GM23338 (cell line): ENCODE measurements around the gene RSAD1.

Experiments used
- CREB1 ChIP-seq: fragments of 250-450 bp; sonication (Bioruptor Pico); IDR thresholded peaks from 2 replicates; pipeline ENCODE4 v1.5.0; 2020; ENCODE audit warnings: low read depth, mild to moderate bottlenecking, moderate library complexity
- EZH2 ChIP-seq: fragments of 200-600 bp; sonication (generic); IDR thresholded peaks from one replicate; pipeline ENCODE4 v1.8.0; 2017; ENCODE audit warnings: antibody characterized with exemption, mild to moderate bottlenecking, low read depth; ENCODE audit not compliant: unreplicated experiment
- EZH2phosphoT487 ChIP-seq: fragments of 200-600 bp; sonication (generic); IDR thresholded peaks from one replicate; pipeline ENCODE4 v1.8.1; 2018; ENCODE audit warnings: antibody characterized with exemption; ENCODE audit not compliant: unreplicated experiment
- JUNB ChIP-seq: IDR thresholded peaks from one replicate; pipeline ENCODE4 v1.6.1; 2016; ENCODE audit warnings: antibody characterized with exemption; ENCODE audit not compliant: unreplicated experiment
- POLR2AphosphoS5 ChIP-seq: IDR thresholded peaks from 2 replicates; pipeline ENCODE4 v1.6.1; 2016; ENCODE audit warnings: antibody characterized with exemption, low read depth
- STAT1 ChIP-seq: IDR thresholded peaks from one replicate; pipeline ENCODE4 v1.6.1; 2016; ENCODE audit warnings: antibody characterized with exemption; ENCODE audit not compliant: unreplicated experiment
- ZNF114 ChIP-seq: fragments of 250-450 bp; sonication (Bioruptor Pico); IDR thresholded peaks from 2 replicates; pipeline ENCODE4 v1.5.0; 2020; ENCODE audit warnings: mild to moderate bottlenecking, moderate library complexity
- TF ChIP-seq, protein P1 (sequence below), 2 experiments: fragments of 200-600 bp in 1 of 2; sonication (generic) in 1 of 2; conservative IDR thresholded peaks; 2 replicates each; pipeline versions ENCODE4 v1.5.1 to v1.6.1; 2016 to 2017; ENCODE audit warnings: antibody characterized with exemption in 2 of 2, low read depth in 2 of 2, mild to moderate bottlenecking in 2 of 2, moderate library complexity in 1 of 2
- TF ChIP-seq, protein P2 (sequence below): IDR thresholded peaks from one replicate; pipeline ENCODE4 v1.6.1; 2018; ENCODE audit warnings: antibody characterized with exemption; ENCODE audit not compliant: unreplicated experiment
- TF ChIP-seq, protein P3 (sequence below): IDR thresholded peaks from 2 replicates; pipeline ENCODE4 v1.6.1; 2016; ENCODE audit warnings: antibody characterized with exemption

DNA sequence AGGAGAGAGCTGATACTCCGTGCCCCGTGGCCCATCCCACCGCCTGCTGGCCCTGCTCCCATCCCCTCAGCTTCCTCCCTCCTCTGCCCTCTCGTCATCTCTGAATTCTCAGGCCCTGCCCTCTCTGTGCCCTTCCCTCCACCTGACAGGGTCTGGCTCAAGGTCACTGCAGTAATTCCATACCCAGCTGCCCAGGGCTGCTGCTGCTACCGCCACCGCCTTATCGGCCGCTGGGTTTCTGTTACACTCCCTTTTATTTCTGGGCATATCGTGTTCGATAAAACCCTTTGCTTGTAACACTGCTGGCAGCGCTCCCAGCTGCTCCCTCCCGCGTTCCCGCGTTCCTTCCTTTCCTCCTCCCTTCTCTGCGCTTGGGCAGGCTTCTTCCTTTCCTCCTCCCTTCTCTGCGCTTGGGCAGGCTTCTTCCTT, 55.1 kb downstream of the RSAD1 start:
- TF ChIP-seq, protein P1, sequence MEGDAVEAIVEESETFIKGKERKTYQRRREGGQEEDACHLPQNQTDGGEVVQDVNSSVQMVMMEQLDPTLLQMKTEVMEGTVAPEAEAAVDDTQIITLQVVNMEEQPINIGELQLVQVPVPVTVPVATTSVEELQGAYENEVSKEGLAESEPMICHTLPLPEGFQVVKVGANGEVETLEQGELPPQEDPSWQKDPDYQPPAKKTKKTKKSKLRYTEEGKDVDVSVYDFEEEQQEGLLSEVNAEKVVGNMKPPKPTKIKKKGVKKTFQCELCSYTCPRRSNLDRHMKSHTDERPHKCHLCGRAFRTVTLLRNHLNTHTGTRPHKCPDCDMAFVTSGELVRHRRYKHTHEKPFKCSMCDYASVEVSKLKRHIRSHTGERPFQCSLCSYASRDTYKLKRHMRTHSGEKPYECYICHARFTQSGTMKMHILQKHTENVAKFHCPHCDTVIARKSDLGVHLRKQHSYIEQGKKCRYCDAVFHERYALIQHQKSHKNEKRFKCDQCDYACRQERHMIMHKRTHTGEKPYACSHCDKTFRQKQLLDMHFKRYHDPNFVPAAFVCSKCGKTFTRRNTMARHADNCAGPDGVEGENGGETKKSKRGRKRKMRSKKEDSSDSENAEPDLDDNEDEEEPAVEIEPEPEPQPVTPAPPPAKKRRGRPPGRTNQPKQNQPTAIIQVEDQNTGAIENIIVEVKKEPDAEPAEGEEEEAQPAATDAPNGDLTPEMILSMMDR (conservative IDR thresholded peaks at IDR 0.05; ENCODE audit: low read depth in 2 of 2) = no peak
- TF ChIP-seq EZH2 (peak; percentile 9), POLR2AphosphoS5 (no peak), CREB1 (CRISPR knock-in tag) (no peak), EZH2phosphoT487 (no peak), STAT1 (no peak), ZNF114 (CRISPR knock-in tag) (no peak), JUNB (no peak)
- TF ChIP-seq, protein P2, sequence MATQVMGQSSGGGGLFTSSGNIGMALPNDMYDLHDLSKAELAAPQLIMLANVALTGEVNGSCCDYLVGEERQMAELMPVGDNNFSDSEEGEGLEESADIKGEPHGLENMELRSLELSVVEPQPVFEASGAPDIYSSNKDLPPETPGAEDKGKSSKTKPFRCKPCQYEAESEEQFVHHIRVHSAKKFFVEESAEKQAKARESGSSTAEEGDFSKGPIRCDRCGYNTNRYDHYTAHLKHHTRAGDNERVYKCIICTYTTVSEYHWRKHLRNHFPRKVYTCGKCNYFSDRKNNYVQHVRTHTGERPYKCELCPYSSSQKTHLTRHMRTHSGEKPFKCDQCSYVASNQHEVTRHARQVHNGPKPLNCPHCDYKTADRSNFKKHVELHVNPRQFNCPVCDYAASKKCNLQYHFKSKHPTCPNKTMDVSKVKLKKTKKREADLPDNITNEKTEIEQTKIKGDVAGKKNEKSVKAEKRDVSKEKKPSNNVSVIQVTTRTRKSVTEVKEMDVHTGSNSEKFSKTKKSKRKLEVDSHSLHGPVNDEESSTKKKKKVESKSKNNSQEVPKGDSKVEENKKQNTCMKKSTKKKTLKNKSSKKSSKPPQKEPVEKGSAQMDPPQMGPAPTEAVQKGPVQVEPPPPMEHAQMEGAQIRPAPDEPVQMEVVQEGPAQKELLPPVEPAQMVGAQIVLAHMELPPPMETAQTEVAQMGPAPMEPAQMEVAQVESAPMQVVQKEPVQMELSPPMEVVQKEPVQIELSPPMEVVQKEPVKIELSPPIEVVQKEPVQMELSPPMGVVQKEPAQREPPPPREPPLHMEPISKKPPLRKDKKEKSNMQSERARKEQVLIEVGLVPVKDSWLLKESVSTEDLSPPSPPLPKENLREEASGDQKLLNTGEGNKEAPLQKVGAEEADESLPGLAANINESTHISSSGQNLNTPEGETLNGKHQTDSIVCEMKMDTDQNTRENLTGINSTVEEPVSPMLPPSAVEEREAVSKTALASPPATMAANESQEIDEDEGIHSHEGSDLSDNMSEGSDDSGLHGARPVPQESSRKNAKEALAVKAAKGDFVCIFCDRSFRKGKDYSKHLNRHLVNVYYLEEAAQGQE = no peak
- TF ChIP-seq, protein P3, sequence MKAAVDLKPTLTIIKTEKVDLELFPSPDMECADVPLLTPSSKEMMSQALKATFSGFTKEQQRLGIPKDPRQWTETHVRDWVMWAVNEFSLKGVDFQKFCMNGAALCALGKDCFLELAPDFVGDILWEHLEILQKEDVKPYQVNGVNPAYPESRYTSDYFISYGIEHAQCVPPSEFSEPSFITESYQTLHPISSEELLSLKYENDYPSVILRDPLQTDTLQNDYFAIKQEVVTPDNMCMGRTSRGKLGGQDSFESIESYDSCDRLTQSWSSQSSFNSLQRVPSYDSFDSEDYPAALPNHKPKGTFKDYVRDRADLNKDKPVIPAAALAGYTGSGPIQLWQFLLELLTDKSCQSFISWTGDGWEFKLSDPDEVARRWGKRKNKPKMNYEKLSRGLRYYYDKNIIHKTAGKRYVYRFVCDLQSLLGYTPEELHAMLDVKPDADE = 0 out of 2 replicates have a peak, but pooled peaks have one; percentile 8
